ENCODE measurements around the gene UNC80.

The UNC80 gene, protein sequence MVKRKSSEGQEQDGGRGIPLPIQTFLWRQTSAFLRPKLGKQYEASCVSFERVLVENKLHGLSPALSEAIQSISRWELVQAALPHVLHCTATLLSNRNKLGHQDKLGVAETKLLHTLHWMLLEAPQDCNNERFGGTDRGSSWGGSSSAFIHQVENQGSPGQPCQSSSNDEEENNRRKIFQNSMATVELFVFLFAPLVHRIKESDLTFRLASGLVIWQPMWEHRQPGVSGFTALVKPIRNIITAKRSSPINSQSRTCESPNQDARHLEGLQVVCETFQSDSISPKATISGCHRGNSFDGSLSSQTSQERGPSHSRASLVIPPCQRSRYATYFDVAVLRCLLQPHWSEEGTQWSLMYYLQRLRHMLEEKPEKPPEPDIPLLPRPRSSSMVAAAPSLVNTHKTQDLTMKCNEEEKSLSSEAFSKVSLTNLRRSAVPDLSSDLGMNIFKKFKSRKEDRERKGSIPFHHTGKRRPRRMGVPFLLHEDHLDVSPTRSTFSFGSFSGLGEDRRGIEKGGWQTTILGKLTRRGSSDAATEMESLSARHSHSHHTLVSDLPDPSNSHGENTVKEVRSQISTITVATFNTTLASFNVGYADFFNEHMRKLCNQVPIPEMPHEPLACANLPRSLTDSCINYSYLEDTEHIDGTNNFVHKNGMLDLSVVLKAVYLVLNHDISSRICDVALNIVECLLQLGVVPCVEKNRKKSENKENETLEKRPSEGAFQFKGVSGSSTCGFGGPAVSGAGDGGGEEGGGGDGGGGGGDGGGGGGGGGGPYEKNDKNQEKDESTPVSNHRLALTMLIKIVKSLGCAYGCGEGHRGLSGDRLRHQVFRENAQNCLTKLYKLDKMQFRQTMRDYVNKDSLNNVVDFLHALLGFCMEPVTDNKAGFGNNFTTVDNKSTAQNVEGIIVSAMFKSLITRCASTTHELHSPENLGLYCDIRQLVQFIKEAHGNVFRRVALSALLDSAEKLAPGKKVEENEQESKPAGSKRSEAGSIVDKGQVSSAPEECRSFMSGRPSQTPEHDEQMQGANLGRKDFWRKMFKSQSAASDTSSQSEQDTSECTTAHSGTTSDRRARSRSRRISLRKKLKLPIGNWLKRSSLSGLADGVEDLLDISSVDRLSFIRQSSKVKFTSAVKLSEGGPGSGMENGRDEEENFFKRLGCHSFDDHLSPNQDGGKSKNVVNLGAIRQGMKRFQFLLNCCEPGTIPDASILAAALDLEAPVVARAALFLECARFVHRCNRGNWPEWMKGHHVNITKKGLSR (N-terminal part only)

DNA sequence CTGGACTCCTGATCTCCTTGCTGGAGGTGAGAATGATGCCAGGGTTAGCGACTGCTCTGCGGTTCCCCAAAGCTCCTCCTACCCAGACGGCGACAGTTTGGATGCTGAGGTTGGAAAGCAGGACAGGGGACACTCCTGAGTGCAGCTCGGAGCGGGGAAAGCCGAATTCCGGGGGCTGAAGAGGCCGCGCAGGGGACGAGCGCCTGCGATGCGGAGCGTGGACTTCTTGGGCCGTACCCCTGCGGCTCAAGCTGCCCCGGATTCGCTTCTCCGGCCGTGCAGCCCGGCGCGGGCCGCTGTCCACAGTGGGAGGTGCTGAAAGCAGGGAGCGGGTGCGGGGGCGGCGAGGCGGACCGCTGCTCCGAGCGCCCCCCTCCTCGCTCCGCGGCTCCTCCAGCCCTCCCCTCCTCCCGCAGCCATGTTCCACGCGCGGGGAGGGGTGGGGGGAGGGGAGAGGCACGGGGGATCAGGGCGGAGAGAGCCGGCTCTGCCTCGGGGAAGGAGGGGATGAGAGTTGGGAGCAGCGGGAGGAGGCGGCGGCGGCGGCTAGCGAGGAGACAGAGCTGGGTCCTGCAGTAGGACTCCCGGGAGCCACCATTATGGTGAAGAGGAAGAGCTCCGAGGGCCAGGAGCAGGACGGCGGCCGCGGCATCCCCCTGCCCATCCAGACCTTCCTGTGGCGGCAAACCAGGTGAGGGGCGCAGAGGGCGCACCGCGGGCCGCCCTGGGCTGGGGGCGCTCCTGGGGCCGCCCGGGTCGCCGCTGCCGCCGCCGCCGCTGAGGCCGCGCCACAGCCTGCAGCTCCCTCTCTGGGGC, at the start of gene UNC80:
Gene UNC80, plus strand, starts transcription at position 359 of the 816 bp plus-strand sequence. Its CDS starts 241 bp downstream, at position 600.
- peak; percentile 51 for DNase-seq (ENCODE audit: insufficient read length, low spot score)
- FAIRE-seq, result no peak

GRCh38 chr2:209726311-209726710, 45.3 kb upstream of the UNC80 start:
- FAIRE-seq (no peak), DNase-seq (ENCODE audit: insufficient read length, low spot score) (no peak)

GRCh38 chr2:209727077-209727476, 44.6 kb upstream of the UNC80 start:
- no peak for FAIRE-seq
- DNase-seq (ENCODE audit: insufficient read length, low spot score), result no peak

DNA sequence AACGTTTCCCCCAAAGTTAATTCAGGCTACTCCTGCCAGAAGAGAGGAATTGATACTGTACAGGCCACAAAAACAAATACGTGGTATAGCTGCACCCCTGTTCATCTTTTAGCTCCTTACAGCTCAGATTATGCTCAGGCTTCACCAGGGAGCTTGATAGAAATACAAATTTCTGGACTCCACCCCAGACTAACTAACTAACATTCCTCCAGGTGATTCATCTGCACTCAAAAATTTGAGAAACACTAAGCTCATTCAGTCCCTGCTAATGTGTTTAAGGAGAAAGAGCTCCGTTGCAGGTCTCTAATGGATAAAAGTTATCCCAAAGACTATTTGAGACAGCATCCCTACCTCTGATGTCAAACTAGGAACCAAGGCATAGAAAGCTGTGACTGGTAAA, 36.8 kb upstream of the UNC80 start:
- DNase-seq (ENCODE audit: insufficient read length, low spot score) (no peak), FAIRE-seq (no peak)

DNA sequence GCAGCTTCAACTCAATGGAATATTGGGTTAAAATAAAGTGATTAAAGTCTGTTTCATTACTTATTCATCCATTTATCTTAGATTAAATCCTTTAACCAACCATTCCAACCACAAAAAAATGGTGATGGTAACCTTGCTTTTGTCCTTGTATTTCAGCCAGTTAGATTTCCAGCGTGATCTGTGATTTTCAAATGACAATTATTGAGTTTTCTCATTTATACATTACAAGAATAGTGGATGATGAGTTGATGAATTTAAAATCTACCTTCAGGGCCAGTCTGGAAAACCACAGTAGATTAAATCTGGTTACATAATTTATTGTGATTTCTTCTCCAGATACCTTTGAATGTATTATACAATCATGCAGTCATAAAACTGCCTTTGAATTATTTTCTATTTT, 29.7 kb upstream of the UNC80 start:
- no peak for DNase-seq (ENCODE audit: insufficient read length, low spot score)
- no peak for FAIRE-seq

GRCh38 chr2:209753020-209753419, 18.6 kb upstream of the UNC80 start:
- FAIRE-seq, result no peak

GRCh38 chr2:209757163-209757562, 14.5 kb upstream of the UNC80 start:
- FAIRE-seq, result no peak
- DNase-seq (ENCODE audit: insufficient read length, low spot score), result no peak

More at GRCh38 chr2:209753020-209753419, 18.6 kb upstream of the UNC80 start:
- DNase-seq (ENCODE audit: insufficient read length, low spot score), result no peak

- no peak for FAIRE-seq
- DNase-seq (ENCODE audit: insufficient read length, low spot score), result no peak
Measured at GRCh38 chr2:209761566-209761965, 10.1 kb upstream of the UNC80 start.

- no peak for FAIRE-seq
Measured at GRCh38 chr2:209762563-209762962, 9.1 kb upstream of the UNC80 start.

DNA sequence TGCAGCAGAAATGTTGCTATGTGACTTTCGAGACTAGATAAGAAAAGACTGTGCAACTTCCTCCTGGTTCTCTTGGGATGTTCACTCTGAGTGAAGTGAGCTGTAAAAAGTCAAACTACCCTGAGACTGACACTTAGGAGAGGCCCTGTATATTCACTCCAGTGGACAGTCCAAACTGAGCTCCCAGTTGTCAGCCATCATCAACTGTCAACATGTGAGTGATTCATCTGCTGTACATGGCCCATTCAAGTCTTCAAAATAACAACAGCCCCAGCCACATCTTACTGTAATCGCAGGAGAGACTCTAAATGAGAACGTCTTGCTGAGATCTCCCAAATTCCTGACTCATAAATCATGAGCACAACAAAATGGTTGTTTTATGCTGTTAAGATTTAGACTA, 8.5 kb upstream of the UNC80 start:
- FAIRE-seq (no peak), DNase-seq (ENCODE audit: insufficient read length, low spot score) (no peak)

More at GRCh38 chr2:209762563-209762962, 9.1 kb upstream of the UNC80 start:
- DNase-seq (ENCODE audit: insufficient read length, low spot score), result no peak

DNA sequence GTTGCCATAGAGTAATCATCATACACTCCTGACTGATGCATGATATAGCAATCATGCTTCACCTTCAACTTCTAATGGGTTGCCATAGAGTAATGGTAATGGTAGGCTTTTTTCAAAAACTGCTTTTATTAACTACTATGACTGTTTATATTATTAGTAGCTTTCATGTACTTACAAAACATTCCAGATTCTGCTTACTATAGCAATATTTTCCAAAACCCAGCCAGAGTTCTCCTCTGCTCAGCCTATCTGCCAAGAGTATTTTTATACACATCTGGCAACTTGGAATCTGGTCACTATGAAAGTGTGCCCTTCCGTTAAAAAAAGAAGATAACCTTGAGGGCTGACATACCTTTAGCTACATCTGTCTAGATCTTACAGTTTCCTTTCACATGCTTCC, 5.0 kb upstream of the UNC80 start:
- DNase-seq (ENCODE audit: insufficient read length, low spot score) (no peak), FAIRE-seq (no peak)

- DNase-seq (ENCODE audit: insufficient read length, low spot score), result no peak
- FAIRE-seq, result no peak
Measured at GRCh38 chr2:209767316-209767715, 4.3 kb upstream of the UNC80 start.

DNA sequence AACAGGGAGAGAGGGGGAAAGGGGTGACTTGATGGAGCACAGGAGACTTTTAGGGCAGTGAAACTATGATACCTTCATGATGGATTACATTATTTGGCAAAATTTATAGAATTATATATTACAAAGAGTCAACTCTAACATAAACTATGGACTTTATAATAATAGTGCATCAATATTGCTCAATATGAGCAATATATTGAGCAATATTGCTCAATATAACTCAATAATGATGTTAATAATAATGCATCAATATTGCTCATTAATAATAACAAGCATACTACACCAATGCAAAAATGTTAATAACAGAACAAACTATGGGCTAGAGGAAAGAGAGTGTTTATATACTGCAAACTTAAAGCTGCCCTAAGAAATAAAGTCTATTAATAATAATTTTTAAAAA, 3.1 kb upstream of the UNC80 start:
- no peak for DNase-seq (ENCODE audit: insufficient read length, low spot score)
- FAIRE-seq, result no peak

DNA sequence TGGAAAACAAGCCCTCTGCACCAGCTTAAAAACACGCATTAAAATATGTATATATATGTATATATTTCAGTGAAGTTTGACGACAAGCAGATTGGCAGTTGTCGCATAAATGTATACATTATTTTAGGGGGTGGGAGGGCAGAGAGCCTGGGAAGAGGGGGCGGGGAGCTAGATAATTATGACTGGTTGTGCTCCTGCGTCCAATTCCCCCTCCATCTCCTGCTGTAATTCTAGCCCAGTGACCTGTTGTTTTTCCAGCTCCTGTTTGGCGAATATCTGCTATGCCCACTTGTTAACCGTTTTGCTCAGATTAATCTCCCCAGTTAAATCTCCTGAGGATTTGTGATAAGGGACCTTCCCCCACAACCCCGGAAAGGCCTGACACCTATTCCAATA, 656 bp downstream of the UNC80 start:
- FAIRE-seq, result no peak

GRCh38 chr2:209773377-209773776, 1.7 kb downstream of the UNC80 start:
- no peak for FAIRE-seq
- no peak for DNase-seq (ENCODE audit: insufficient read length, low spot score)

More for the DNA sequence above, 656 bp downstream of the UNC80 start:
- no peak for DNase-seq (ENCODE audit: insufficient read length, low spot score)

- FAIRE-seq (no peak), DNase-seq (ENCODE audit: insufficient read length, low spot score) (no peak)
Measured at GRCh38 chr2:209787416-209787815, 15.8 kb downstream of the UNC80 start.

DNA sequence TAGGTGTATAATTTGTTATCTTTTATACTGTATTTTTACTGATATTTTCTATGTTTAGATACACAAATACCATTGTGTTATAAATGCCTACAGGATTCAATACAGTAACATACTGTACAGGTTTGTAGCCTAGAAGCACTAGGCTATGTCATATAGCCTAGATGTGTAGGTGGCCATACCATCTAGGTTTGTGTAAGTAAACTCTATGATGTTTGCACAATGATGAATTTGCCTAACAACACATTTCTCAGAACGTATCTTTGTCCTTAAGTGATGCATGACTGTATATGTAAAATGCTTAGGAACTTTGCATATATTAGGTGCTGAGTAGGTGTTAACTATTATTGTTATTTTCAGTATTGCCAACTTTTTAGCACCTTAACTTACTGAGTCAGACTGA, 17.3 kb downstream of the UNC80 start:
- DNase-seq (ENCODE audit: insufficient read length, low spot score) (no peak), FAIRE-seq (no peak)

DNA sequence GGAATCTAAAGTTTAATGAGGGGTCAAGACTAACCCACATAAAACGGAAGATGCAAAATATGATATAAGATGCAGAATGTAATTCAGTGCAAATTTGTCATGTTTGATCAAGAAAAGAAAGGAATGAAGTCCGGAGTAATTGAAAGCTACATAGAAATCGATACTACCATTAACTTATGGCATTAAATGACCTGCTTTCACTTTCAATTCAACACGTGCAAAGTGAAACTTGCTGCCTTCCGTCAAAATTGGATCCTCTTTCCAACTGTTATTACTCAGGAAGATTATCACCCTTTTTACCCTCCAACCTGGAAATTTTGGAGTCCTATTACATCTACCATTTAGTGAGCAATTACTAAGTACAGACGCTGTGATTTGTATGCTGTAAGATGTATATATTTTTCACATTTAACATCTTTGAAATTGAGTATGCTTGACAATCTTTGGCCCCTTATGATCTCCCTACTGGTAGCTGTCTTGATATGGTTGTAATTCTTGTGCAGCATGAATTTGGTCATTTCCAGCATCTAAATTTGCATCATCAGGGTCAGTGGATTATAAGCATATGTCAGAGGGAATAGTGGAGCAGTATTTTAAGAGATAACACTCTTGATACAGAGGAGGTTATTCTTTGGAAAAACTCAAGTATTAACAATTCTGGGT, 18.6 kb downstream of the UNC80 start:
- DNase-seq (ENCODE audit: insufficient read length, low spot score) (no peak), FAIRE-seq (no peak)

GRCh38 chr2:209791151-209791550, 19.5 kb downstream of the UNC80 start:
- DNase-seq (ENCODE audit: insufficient read length, low spot score) (no peak), FAIRE-seq (no peak)

Data from HTR-8/SVneo (cell line).